HUES64 (cell line): ENCODE results near the gene CEP89. TPM values are rescaled to one million over a fixed set of nuclear protein-coding genes. Genes with fewer than 3 reads are reported as not detected.
"Not testable (repeated sequence)": the region's sequence is repeated elsewhere in the genome, so short reads cannot be mapped to it uniquely, and the experiment has no call there.

Source experiments
- H3K27ac ChIP-seq: 2 replicates; pipeline ENCODE4 v1.7.0; 2013; ENCODE audit warnings: low read depth, low read length, inconsistent platforms
- H3K27me3 ChIP-seq: 2 replicates; pipeline ENCODE4 v1.6.1; 2013; ENCODE audit warnings: mild to moderate bottlenecking, low read length; ENCODE audit not compliant: insufficient read depth
- H3K36me3 ChIP-seq: 2 replicates; pipeline ENCODE4 v1.6.1; 2013; ENCODE audit warnings: mild to moderate bottlenecking, low read length; ENCODE audit not compliant: insufficient read depth
- H3K4me1 ChIP-seq: 2 replicates; pipeline ENCODE4 v1.6.1; 2013; ENCODE audit warnings: mild to moderate bottlenecking, low read length, moderate library complexity; ENCODE audit not compliant: insufficient read depth
- H3K4me3 ChIP-seq: 2 replicates; pipeline ENCODE4 v1.5.1; 2013; ENCODE audit warnings: mild to moderate bottlenecking, low read length, moderate library complexity
- H3K9ac ChIP-seq: 2 replicates; pipeline ENCODE4 v1.6.1; 2013; ENCODE audit warnings: mild to moderate bottlenecking, low read depth, low read length
- H3K9me3 ChIP-seq: 2 replicates; pipeline ENCODE4 v1.6.1; 2013; ENCODE audit warnings: low read depth, low read length; ENCODE audit not compliant: insufficient read depth
- WGBS: fragments of 150-250, 120-280 bp; methylation state at CpG from one replicate; pipeline ENCODE4 v1.1.7; 2013; ENCODE audit warnings: missing lambda C conversion rate; 5-methylcytosine and 5-hydroxymethylcytosine counted together
- polyA plus RNA-seq, 2 experiments: library from polyadenylated mRNA; stranded (reverse); fragments of 50-300 nt; gene quantifications; one replicate each; pipeline ENCODE4 v1.2.3, GENCODE V29; 2013

Gene CEP89
- polyA plus RNA-seq (2013, experiment 1 of 2) = 14.0 TPM
- 15.5 TPM for polyA plus RNA-seq (2013, experiment 2 of 2)

GRCh38 chr19:32971715-32972540 lies at the start of gene CEP89, which contains the start of gene FAAP24:
TSS of gene CEP89 (minus strand) at chr19:32971958. CDS start at chr19:32971874, 84 bp downstream.
TSS of gene FAAP24 (plus strand) at chr19:32972242. CDS start at chr19:32973197, 955 bp downstream.
- no peaks in the 10 kb centered on the region for H3K9me3 ChIP-seq
- H3K27ac ChIP-seq = peak within 1 kb of the TSS; percentile 42; the same call in 1 of the 2 replicates
- H3K4me1 ChIP-seq = peaks cover 3% of the 10 kb centered on the region; the same call in 1 of the 2 replicates
- WGBS = 5% methylated on average over 57 of the region's 57 CpGs
- H3K9ac ChIP-seq = peak within 1 kb of the TSS; percentile 44; the same call in 1 of the 2 replicates
- H3K4me3 ChIP-seq = peak within 1 kb of the TSS; percentile 71
- no peaks in the 10 kb centered on the region for H3K27me3 ChIP-seq
- peaks cover 22% of the 10 kb centered on the region for H3K36me3 ChIP-seq

GRCh38 chr19:33010891-33011290 lies 39.1 kb upstream of the CEP89 start:
- peaks cover 46% of the 10 kb centered on the region for H3K36me3 ChIP-seq
- H3K27me3 ChIP-seq, H3K27ac ChIP-seq, H3K9ac ChIP-seq, H3K9me3 ChIP-seq, H3K4me3 ChIP-seq, H3K4me1 ChIP-seq: not testable (repeated sequence)
- 96% methylated on average over 4 of the region's 4 CpGs for WGBS

- no peaks in the 10 kb centered on the region for H3K27me3 ChIP-seq
- H3K9ac ChIP-seq = no peak overlapping the region
- H3K4me1 ChIP-seq = no peaks in the 10 kb centered on the region
- WGBS = 96% methylated on average over 3 of the region's 4 CpGs
- H3K27ac ChIP-seq = no peak overlapping the region
- H3K9me3 ChIP-seq = no peaks in the 10 kb centered on the region
- H3K36me3 ChIP-seq = peaks cover 51% of the 10 kb centered on the region
- no peak overlapping the region for H3K4me3 ChIP-seq
Measured at GRCh38 chr19:33008738-33009137, 37.0 kb upstream of the CEP89 start.

- Histone ChIP-seq H3K4me1 (no peaks in the 10 kb centered on the region), H3K4me3 (no peak overlapping the region), H3K9me3 (no peaks in the 10 kb centered on the region), H3K36me3 (peaks cover 55% of the 10 kb centered on the region), H3K27ac (no peak overlapping the region), H3K9ac (no peak overlapping the region), H3K27me3 (no peaks in the 10 kb centered on the region)
- WGBS = 62% methylated on average over 5 of the region's 5 CpGs
Measured at GRCh38 chr19:33005440-33005839, 33.7 kb upstream of the CEP89 start.

GRCh38 chr19:33003424-33004024 lies 31.8 kb upstream of the CEP89 start:
- H3K27me3 ChIP-seq, H3K4me3 ChIP-seq, H3K27ac ChIP-seq, H3K9me3 ChIP-seq, H3K4me1 ChIP-seq, H3K9ac ChIP-seq: not testable (repeated sequence)
- 88% methylated on average over 5 of the region's 6 CpGs for WGBS
- peaks cover 59% of the 10 kb centered on the region for H3K36me3 ChIP-seq

- H3K4me3 ChIP-seq, H3K9me3 ChIP-seq, H3K9ac ChIP-seq, H3K27me3 ChIP-seq, H3K4me1 ChIP-seq, H3K27ac ChIP-seq: not testable (repeated sequence)
- peaks cover 56% of the 10 kb centered on the region for H3K36me3 ChIP-seq
- 91% methylated on average over 15 of the region's 15 CpGs for WGBS
Measured at GRCh38 chr19:33002126-33002865, 30.5 kb upstream of the CEP89 start.

GRCh38 chr19:33000910-33001309 lies 29.2 kb upstream of the CEP89 start:
- Histone ChIP-seq H3K9me3 (no peaks in the 10 kb centered on the region), H3K4me1 (no peaks in the 10 kb centered on the region), H3K27ac (no peak overlapping the region), H3K4me3 (no peak overlapping the region), H3K9ac (no peak overlapping the region), H3K36me3 (peaks cover 49% of the 10 kb centered on the region), H3K27me3 (no peaks in the 10 kb centered on the region)
- 100% methylated on average over 4 of the region's 4 CpGs for WGBS

- Histone ChIP-seq H3K4me3 (no peak overlapping the region), H3K27me3 (no peaks in the 10 kb centered on the region), H3K36me3 (peaks cover 45% of the 10 kb centered on the region), H3K27ac (no peak overlapping the region), H3K4me1 (no peaks in the 10 kb centered on the region), H3K9me3 (no peaks in the 10 kb centered on the region), H3K9ac (no peak overlapping the region)
- 92% methylated on average over 8 of the region's 8 CpGs for WGBS
Measured at GRCh38 chr19:33000510-33000909, 28.8 kb upstream of the CEP89 start.

- H3K4me1 ChIP-seq = no peaks in the 10 kb centered on the region
- H3K9me3 ChIP-seq = no peaks in the 10 kb centered on the region
- H3K27me3 ChIP-seq = no peaks in the 10 kb centered on the region
- 85% methylated on average over 3 of the region's 3 CpGs for WGBS
- H3K27ac ChIP-seq = no peak overlapping the region
- H3K9ac ChIP-seq = no peak overlapping the region
- H3K36me3 ChIP-seq = peaks cover 54% of the 10 kb centered on the region
- no peak overlapping the region for H3K4me3 ChIP-seq
Measured at GRCh38 chr19:32998722-32999121, 27.0 kb upstream of the CEP89 start.

- no peaks in the 10 kb centered on the region for H3K27me3 ChIP-seq
- no peaks in the 10 kb centered on the region for H3K9me3 ChIP-seq
- H3K4me3 ChIP-seq = no peak overlapping the region
- WGBS = 94% methylated on average over 14 of the region's 14 CpGs
- H3K27ac ChIP-seq = no peak overlapping the region
- no peaks in the 10 kb centered on the region for H3K4me1 ChIP-seq
- no peak overlapping the region for H3K9ac ChIP-seq
- peaks cover 51% of the 10 kb centered on the region for H3K36me3 ChIP-seq
Measured at GRCh38 chr19:32997716-32998355, 26.1 kb upstream of the CEP89 start.
